ENCODE results near the gene ACSBG1.

Gene ACSBG1

DNA sequence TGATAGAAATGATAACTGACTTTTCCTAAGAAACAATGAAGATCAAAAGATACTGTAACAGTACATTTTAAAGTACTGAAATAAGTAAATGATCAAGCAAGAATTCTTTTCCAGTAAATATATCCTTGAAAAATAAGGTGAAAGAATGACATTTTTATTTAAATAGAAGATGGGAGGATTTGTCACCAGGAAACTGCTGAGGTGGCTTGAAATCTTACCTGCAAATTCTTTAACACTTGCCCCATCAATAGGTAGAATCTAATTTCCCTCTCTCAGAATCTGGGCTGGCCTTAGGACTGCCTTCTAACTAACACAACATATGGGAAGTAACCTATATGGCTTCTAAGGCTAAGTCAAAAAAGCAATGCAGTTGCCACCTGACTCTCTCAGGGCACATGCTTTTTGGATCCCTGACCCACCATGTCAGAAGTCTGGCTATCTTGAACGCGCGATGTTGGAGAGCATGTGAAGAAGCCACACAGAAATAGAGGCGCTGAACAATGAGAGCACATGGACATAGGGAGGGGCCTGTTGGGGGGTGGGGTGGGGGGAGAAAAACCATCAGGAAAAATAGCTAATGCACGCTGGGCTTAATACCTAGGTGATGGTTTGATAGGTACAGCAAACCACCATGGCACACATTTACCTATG lies 11.5 kb downstream of the ACSBG1 start:
- DNase-seq (ENCODE audit: low read depth) = no peak

DNA sequence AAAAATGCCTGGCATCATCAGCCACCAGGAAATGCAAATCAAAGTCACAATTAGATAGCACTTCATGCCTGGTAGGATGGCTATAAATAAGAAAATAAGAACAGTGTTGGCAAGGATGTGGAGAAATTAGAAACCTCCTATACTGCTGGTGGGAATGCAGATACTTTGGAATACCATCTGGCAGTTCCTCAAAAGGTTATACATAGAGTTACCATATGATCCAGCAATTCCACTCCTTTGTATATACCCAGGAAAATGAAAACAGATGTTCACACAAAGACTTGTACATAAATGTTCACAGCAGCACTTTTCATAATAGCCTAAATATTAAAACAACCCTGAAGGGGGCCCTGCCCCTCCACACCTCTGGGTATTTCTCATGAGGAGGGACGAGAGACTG lies 13.7 kb downstream of the ACSBG1 start:
- DNase-seq (ENCODE audit: low read depth) = no peak

DNA sequence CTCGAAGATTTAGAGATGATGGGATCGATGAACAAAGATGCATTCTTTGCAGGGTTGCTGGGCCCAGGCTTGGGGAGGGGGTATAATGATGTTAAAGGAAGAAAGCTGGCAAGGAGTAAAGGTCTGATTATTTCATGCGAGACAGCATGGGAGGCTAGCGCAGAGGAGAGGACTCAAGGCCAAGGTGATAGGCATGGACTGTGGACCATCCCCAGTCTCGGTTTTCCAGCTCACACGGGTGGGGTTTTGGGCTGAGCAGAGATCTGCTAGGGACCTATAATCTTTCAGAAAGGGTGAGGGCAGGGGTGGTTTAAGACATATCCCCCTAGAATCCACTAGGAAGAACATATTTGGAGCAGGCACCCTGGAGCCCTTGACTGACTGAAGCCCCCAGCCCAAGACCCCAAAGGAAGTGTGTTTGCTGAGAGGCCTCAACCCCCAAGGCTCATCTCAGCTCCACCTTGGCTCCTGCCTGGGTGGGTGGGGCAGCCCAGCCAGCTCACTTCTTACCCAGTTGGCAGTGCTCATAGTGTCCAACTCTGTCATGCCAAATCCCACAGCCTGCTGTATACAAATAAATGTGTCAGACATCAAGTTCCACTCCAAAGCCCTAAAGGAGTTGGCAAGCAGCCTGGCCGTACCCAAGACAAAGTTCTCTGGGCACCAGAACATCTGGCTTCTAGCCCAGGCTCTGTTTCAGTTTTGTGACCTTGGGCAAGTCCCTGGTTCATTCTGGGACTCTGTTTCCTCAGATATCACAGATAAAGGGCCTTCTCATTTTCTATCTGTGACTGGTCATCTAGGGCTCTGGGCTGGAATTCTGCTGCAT lies 17.9 kb downstream of the ACSBG1 start:
- DNase-seq (ENCODE audit: low read depth) = no peak

DNA sequence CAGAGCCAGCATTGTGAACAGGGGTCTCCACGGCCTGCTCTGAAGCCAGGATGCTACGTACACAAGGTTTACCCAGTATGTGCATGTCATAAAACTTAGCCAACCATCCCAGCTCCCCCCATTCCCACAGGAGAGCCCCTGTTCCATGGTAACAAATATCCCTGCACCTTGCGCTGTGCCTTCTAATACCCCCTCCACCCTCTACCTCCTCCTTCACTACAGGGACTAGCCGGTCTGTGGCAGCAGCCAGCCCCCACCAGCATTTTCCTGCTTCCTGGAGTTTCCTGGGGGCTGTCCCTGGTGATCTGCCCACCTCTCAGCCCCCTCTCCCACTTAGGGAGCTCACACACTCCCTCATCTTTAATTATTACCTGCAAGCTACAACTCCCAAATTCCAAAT lies 20.4 kb downstream of the ACSBG1 start:
- no peak for DNase-seq (ENCODE audit: low read depth)

DNA sequence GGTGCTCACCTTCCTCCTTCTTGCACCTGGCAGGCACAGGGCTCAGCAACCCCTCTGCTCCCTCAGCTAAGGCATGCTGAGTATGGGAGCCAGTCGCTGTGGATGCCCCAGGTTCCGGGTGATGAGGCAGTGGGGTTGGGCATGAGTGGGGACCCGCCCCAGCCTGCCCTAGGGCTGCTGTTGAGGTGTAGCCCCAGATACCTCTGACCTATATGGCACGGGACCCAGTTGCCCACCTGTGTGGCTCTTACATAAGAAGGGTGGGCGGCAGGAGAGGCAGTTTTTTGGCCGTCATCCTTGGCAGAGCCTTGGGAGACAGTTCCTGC lies 21.0 kb downstream of the ACSBG1 start:
- no peak for DNase-seq (ENCODE audit: low read depth)

DNA sequence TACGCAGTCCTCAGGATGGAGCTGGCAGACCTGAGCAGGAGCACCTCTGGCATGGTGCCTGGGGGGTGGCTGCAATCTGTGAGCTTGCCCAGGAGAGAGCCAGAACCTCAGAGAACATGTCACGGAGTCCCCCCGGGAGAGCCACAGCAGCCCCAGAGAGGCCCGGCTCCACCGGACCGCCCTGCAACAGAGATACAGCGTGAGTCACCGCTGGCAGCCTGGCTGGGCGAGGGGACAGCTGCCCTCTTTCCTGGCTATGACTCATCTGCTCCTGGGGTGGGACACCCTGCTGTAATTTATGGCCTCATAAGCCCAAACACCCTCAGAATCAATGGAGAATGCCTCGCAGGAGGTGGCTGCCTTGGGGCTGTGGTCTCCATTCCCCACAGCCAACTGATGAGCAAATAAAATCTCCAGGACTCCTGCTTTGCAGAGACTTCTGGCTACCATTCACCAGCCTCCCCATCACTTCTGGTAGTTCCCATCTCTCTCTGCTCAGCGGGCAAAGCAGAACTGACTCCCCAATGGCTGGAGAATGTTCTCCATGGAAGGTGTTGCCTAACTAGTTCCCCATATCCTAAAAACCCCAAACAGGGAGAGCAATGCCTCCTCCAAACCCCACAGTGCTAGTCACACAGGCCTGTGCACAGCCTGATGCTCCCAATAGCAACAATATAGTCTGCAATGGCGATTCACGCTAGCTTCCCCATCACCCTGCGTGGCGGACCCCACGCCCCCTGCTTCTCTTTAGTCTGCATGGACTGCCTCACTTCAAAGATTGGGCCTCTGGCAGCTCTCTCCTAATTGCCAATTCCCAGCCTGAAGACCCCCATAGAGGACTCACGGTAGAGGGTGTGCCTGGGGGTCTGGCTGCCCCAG lies 21.6 kb downstream of the ACSBG1 start:
- DNase-seq (ENCODE audit: low read depth) = no peak

DNA sequence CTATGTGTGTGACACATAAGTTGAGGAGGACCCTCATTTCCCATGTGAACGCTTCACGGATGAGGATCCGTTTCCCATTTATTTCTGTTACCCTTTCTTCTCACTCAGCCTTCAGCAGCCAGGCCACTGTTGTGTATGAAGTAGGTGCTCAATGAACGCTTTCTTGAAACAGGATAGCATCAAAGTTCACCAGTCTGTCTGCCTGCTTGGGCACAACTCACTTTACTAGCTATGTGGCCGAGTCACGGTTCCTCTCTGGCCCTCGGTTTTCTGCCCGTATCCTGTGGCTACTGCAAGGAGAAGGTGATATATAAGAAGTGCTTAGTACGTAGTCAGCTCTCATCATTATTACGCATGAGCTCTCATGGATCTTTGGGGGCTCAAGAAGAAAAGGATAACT lies 22.4 kb downstream of the ACSBG1 start:
- DNase-seq (ENCODE audit: low read depth) = no peak

DNA sequence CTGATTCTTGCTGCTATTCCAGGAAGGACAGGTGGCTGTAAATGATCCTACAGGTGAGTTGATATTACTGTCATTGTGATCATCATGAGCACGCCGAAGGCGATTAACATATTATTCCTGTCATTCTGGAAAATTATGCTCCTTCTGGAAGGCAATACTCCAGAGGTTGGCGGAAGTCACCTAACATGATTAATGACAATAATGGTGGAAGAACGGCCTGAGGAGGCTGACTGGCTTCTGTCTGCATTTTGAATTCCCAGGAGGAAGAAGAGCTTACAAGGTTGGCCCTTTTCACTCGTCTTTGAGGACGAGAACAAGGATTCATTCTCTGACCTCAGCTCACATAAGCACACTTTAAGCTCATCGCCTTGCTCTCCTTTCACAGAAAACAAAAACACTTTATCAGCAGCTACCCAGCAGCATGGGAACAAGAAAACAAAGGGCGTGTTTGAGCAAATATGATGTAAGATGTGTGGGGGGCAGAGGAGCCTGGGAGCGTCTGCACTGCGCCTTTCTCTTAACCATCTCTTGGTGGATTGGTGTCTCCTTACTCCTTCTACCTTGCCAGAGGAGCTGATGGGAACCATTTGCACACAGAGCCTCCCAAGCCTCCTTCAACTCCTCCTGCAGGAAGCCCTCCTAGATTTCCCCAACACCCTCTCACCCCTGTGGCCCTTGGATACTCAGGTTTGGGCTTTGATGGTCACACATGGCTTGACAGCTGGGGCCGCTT lies 23.0 kb downstream of the ACSBG1 start:
- DNase-seq (ENCODE audit: low read depth) = no peak

DNA sequence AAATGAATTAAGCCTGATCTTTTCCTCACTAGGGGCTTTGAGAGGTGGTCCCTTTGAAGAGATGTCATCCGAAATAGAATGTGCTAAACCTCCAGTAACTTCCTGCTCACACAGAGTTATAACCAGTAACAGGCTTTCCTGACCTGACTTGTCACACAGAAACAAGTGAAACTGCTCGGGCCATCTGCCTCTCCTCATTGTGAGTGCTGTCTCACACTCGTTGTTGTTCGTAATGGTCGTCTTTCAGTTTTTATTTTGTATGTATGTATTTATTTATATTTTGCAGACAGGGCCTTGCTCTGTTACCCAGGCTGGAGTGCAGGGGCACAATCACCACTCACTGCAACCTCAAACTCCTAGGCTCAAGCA lies 24.0 kb downstream of the ACSBG1 start:
- no peak for DNase-seq (ENCODE audit: low read depth)

DNA sequence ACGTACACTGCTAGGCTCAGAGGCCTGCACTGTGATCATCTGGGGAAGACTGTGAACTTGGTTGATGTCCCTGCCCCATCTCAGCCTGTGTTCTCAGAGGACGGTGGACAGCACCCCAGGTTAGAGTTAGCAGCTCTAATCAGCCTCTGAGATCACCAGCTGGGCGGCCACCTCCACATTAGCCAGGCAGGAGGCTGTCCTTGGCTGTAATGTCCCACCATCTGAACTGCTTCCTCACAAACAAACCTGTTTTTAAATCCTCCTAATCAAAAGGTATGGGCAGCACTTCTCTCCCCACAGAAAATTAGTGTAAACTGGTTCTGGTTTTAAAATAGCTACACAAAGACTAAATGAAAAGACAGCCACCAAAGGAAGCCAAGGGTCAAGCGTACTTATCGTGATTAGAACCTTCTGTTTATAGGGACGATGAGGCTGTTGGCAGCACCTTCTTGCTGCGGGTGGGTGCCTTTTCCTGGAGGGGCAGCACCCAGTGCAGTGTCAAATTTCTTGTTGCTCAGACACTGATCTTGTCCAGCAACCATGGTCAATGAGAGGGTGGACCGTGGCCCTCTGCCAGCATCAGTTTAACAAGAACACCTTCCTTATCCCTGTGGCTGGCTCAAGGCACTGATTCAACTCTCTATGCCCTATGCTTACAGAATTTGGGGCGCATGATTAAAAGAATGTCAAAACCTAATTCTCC lies 24.6 kb downstream of the ACSBG1 start:
- DNase-seq (ENCODE audit: low read depth) = no peak

DNA sequence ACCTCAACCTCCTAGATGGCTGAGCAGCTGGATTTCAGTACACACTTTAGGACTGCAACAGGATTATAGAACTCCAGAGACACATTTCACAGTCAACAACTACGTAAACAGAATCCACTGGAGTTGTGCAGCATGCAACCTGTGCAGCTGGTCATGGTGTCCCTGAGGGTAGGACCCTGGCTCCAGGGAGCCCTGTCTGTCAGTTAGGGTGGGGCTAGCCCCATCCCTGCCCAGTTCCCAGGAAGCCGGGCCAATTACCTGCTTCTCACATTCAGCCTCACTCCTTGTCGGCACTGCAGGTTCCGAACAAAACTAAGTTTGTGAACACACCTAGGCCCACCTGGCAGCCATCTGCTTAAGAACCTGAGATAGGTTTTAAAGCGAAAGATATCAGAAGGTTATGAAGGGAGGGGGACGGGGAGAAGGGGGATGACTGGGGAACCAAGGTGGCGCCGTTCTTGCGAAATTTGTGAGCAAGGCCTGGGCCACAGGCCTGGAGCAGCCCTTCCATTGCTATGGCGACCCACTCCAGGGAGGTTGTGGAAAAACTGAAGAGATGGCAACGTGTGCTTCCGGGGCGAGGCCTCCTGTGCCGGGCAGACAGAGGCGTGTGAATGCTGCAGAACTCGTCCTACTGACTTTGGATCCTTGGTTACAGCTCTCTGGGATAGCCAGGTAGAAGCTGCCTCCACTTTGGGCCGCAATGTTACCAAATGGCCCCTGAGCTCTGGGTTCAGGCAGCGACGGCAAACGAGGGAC lies 25.3 kb downstream of the ACSBG1 start:
- no peak for DNase-seq (ENCODE audit: low read depth)

DNA sequence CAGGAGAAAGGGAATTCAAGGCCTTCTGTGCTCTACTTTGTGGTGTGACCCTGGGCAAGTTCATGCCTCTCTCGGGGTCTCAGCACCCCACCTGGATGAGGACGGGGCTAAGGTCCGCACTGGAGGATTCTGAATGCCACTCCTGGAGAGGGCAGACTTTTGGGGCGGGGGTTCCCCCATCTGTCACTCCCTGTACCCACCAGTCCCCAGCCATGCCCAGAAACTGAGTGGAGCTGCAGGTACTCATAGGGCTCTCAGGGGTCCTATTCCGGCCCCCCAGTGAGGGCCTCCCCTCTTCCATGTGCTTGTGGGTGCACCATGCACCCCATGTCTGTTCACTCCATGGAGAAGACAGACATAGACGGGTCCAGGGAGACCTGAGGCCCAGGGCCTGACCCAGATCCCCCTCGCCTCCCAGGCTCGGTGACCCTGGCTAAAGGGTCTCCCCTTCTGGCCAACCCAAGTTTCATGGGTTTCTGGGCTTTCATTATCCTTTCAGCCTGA lies 26.0 kb downstream of the ACSBG1 start:
- no peak for DNase-seq (ENCODE audit: low read depth)

DNA sequence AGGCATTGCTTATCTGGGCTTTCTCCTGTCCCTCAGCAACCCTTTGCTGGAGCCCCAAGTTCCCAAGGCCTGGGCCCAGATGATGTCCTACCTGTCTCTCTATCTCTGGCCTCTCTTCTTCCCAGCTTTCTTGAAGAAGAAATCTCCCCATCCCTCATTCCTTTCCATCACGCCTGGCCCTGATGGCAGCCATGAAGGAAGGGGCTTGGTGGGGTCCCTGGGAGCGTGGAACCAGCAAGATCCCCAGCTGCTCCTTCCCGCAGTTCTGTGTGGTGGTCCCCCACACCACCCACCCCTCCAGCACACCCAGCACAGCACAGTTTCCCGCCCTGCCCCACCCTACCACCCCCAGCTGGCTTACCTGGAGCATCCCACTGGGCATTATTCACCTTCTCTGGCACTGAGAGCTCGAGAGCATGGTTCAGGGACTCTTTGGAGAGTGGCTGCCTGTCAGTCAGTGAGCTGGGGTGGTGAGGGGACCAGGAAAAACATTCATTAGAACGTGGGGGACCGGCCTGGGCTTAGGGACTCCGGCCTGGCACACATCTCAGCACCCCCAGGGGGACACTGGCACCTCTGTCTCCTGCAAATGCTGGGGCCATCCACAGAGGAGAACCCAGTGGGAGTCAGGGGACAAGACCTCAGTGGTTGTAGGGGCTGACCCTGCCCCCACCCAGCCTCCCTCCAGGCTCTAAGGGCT lies 26.6 kb downstream of the ACSBG1 start:
- DNase-seq (ENCODE audit: low read depth) = no peak

DNA sequence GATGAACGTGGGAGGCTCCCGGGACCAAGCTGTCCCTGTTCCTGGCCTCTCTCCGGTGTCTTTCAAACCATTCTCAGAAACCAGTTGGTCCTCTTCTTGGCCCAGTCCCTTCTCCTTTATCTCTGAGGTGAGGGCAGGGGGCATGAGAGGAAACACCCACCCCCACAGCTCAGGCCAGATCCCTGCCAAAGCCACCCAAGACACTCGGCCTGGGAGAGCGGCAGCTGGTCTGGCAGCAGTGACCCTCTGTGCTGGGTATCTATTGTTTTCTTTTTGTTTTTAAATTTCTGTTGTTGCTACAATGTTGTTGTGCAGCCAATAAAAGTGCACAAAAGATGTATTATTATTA lies 27.3 kb downstream of the ACSBG1 start:
- DNase-seq (ENCODE audit: low read depth) = no peak

DNA sequence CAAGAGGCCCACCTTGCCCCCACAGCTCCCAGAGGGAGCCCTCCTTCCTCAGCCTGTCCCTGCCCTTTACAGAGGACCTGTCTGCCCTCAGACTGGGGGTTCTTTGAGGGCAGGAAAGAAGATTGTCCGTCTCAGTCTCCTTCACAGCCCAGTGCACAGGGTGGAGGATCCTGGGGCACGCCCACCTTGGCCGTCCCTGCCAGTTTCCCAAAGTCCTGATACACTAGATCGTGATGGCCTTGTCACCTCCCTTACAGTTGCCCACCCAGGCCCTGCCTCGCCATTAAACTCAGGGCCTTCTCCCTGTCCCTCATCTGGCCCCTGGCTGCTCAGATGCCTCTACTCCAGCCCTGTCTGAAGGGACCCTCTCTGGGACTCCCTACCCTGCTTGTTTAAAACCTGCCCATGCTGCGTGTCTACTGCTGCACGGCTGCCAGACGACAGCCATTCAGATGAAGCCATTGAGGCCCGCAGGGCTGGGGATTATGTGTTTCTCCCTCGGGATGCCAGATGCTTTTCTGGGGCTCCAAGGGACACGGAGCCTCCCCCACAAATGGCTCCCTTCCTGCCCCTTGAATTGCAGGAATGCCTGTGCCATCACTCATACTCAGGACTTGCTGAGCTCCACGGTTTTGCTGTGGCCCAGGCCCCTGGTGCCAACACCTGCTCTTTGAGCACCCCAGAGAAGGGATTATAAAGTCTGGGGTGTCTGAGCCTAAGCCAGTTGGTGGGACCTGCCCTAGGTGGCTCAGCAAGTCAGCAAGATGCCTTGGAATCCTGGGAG lies 27.8 kb downstream of the ACSBG1 start:
- DNase-seq (ENCODE audit: low read depth) = no peak

DNA sequence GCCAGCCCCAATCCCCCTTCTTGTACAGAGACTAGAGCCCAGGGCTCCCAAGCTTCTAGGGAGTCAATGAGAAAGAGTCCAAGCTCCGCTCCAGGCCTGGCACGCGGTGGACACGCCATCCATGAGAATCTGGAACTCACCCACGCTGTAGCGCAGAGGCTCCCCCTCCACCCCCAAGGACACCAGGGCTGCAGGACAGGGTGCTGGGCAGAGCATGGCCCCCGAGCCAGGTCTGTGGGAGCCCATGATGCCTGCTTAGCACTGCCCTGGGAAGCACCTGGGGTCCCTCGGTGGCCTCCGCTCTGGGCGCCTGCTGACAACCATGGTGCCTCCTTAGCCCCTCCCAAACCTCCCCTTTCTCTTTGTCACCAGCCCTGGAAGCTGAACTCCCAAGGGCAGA lies 28.5 kb downstream of the ACSBG1 start:
- no peak for DNase-seq (ENCODE audit: low read depth)

DNA sequence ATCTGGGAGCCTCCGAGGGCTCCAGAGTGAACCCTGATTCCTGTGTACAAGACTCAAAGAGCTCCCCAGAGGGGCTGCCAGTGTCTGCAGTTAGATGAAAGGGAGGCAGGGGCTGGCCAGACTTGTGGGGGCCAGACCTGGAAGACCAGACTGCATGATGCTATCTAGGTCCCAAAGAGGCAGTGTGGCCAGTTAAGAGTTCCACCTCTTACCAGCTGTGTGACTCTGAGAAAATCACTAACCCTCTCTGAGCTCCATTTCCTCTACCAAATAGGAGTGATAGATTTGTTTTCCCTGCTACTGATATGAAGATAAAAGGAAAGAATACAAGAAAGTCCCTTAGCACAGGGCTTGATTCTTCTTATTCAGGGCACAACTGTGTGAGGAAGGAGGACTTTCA lies 29.0 kb downstream of the ACSBG1 start:
- DNase-seq (ENCODE audit: low read depth) = no peak

DNA sequence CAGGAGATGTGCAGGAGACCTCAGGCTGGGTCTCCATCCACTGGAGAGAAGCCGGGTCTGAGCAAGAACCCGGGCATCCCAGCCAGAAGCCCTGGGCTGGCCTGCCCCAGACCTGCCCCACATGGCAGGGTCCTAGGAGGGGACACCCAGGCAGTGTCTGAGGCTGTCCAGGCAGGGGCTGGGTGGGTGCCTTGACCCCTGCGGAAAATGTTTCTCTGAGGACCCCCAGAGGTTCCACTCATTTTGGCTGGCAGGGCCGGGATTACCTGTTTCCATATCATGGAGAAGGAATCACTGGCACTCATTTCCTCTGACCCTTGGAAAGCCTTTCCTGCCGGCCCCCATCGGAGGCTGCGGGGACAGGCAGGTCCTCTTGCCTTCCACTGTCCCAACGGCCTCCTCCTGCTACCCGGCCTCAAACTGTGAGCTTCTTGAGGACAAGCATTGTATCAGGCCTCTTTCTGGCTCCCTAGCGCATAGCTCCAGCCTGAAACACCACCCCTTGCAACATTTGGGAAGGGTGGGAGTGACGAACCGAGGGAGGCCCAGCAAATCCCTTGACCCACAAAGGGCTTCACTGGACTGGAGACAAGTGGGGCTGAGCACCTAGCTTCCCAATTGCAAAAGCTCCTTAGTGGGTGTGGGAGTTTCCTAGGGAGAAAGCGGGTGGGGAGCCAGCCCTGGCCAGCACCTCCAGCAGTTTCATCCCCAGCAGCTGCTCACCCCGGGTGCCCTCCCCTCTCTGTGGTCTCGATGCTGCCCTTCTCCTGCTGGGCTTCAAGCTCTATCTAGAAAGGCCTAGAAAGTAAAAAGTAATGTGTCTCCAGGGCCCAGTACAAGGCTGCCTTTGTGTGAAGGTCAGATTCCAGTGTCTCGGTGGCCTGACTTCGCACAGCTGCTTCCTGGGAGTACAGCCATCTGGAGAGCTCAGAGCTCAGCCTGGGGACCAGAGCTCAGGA lies 29.7 kb downstream of the ACSBG1 start:
- no peak for DNase-seq (ENCODE audit: low read depth)
